COLO829 (cell line): Measurements from ENCODE around the gene RUSC2.

Source experiments
- DNase-seq: peaks from one replicate; pipeline ENCODE4 v3.0.0; 2012; ENCODE audit warnings: low spot score

RUSC2 gene, protein sequence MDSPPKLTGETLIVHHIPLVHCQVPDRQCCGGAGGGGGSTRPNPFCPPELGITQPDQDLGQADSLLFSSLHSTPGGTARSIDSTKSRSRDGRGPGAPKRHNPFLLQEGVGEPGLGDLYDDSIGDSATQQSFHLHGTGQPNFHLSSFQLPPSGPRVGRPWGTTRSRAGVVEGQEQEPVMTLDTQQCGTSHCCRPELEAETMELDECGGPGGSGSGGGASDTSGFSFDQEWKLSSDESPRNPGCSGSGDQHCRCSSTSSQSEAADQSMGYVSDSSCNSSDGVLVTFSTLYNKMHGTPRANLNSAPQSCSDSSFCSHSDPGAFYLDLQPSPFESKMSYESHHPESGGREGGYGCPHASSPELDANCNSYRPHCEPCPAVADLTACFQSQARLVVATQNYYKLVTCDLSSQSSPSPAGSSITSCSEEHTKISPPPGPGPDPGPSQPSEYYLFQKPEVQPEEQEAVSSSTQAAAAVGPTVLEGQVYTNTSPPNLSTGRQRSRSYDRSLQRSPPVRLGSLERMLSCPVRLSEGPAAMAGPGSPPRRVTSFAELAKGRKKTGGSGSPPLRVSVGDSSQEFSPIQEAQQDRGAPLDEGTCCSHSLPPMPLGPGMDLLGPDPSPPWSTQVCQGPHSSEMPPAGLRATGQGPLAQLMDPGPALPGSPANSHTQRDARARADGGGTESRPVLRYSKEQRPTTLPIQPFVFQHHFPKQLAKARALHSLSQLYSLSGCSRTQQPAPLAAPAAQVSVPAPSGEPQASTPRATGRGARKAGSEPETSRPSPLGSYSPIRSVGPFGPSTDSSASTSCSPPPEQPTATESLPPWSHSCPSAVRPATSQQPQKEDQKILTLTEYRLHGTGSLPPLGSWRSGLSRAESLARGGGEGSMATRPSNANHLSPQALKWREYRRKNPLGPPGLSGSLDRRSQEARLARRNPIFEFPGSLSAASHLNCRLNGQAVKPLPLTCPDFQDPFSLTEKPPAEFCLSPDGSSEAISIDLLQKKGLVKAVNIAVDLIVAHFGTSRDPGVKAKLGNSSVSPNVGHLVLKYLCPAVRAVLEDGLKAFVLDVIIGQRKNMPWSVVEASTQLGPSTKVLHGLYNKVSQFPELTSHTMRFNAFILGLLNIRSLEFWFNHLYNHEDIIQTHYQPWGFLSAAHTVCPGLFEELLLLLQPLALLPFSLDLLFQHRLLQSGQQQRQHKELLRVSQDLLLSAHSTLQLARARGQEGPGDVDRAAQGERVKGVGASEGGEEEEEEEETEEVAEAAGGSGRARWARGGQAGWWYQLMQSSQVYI (N-terminal part only)

GRCh38 chr9:35489313-35490154, at the start of gene RUSC2:
RUSC2 (plus strand) TSS chr9:35490111; CDS start chr9:35546522, 56,411 bp downstream.
- DNase-seq: peak; percentile 48

DNA sequence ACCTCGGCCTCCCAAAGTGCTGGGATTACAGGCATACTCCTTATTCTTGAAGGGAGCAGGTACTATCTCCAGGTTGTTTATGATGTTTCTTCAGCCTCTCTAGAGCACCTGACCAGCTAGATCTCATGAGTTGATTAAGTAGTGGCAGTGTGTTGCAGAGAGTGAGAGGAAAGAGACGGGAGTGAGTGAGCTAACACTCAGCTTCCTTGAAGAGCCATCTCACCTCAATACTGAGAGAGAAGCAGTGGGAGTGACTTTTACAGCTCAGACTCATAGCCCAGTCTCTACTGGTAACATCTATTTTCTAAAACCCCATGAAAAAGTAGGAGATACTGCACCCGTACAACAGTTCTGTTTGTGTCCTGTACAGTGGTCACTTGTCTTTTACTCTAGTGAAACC, 43.9 kb upstream of the RUSC2 start:
- DNase-seq: no peak

DNA sequence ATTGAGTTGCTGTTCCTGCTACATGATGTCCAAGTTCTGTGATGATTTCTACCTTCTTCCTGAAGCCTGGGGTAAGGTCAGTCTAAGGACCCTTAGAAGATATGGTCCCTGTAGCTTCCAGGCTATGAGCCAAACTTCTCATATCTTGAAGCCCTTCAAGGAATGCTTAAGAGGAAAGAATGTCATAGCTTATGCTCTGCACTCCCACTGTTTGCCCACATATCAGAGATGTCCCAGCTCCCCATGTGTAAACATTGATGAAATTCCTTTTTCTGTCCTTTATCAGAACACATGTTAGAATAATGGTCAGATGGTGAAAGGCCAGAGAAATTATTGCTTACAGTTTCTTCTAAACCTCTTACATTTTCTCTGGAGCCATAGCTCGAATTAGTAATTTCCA, 41.4 kb upstream of the RUSC2 start:
- DNase-seq: no peak

- DNase-seq: no peak
Observed at GRCh38 chr9:35452481-35452880, 37.4 kb upstream of the RUSC2 start.

DNA sequence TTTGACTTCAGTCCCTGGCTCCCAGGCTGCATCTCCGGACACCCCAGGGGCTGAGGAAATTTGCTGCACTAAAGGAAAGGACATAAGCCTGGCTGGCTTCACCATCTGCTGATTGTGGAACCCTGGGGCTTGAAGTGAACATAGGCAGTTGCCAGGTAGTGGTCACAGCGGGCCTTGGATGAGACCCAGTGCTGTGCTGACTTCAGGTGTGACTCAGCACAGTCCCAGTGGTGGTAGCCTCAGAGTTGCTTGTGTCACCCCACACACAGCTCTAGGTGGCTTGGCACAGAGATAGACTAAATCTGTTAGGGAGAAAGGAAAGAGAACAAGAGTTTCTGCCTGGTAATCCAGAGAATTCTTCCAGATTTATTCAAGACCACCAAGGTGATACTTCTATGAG, 36.1 kb upstream of the RUSC2 start:
- no peak for DNase-seq

- DNase-seq: no peak
Observed at GRCh38 chr9:35464141-35465025, 25.5 kb upstream of the RUSC2 start.

DNA sequence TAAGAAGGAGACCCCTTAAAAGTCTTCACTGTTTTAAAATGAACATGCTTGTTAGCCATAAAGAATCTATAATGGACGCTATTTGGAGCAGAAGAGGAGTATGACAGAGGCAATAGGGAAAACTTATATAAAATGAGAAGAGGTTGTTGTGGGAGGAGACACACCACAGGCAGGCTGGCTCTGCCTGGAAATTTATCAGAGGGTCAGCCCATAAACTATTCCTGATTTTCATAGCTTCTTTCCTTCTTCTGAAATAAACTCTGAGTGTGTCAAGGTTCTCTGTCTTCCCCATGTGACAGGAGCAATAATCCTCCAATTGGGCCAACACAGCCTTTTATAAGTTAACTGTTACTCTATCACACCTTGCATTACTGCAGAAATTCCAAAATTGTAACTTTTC, 19.6 kb upstream of the RUSC2 start:
- DNase-seq: no peak

DNA sequence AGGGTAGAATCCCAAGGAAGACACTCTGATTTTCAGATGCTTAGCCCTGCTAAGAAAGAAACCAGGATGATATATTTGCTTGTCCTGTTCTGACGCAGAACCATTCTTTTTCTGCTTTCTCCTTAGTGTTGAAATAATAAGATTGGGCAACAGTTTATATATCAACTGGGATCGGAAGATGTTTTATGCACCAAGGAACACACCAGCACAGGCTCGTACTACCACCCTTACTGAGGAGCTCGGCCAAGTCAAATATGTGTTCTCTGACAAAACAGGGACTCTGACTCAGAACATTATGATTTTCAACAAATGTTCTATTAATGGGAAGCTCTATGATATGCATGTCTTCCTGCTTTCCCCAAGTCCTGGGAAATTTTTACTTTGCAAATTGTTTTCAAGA, 19.0 kb upstream of the RUSC2 start:
- DNase-seq: no peak

- no peak for DNase-seq
Observed at GRCh38 chr9:35476596-35476995, 13.3 kb upstream of the RUSC2 start.

GRCh38 chr9:35477211-35477855, 12.6 kb upstream of the RUSC2 start:
- peak; percentile 88 for DNase-seq

GRCh38 chr9:35478871-35479270, 11.0 kb upstream of the RUSC2 start:
- DNase-seq: no peak

GRCh38 chr9:35481347-35481975, 8.4 kb upstream of the RUSC2 start:
- peak; percentile 73 for DNase-seq

GRCh38 chr9:35482071-35482470, 7.8 kb upstream of the RUSC2 start:
- no peak for DNase-seq

GRCh38 chr9:35484406-35484805, 5.5 kb upstream of the RUSC2 start:
- DNase-seq: no peak

DNA sequence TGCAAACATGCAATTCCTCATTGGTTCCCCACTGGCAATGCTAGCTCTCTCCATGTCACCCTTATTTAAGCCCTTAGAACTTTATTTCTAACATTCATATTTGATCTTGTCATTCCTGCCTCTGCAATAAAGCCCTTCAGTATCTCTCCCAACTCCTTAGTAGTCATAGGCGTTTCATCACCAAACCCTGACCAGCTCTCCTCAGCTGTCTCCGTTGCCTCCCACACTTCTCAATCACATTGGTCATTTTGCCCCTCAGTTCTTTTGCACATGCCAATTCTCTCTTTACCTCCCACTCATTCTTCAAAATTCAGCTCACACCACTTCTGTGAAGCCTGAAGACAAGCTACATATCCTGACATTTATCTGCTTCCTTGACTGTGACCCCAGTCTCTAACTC, 2.8 kb upstream of the RUSC2 start:
- no peak for DNase-seq

GRCh38 chr9:35488021-35488420, 1.9 kb upstream of the RUSC2 start:
- no peak for DNase-seq

DNA sequence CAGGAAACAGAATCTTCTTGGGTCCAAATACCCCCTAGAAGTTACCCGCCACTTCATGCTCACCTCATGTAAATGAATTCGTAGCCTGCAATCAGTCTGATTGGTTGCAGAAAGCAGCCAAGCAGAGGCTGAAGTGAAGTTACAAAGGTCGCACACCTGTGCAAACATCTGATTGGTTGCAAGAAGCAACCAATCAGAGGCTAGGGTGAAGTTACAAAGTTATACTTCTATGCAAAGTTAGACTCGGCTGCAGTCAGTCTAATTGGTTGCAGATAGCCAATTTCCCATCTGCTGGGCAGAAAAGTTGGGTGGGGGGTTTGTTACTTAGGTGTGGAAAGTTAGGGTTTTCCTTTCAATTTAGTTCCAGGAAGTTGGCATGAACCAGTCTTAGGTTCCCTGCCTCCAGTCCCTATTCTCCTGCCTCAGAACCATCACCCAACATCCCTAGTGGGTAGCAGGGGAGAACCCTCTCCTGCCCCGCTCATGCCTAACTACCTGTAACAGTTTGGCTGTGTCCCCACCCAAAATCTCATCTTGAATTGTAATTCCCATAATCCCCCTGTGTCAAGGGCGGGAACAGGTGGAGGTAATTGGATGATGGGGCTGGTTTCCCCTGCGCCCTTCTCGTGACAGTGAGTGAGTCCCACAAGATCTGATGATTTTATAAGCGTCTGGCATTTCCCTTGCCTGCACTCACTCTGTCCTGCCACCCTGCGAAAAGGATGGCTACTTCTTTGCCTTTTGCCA, 1.2 kb upstream of the RUSC2 start:
- DNase-seq: no peak

GRCh38 chr9:35490155-35490909, 421 bp downstream of the RUSC2 start:
- DNase-seq: no peak
